ENCODE results near the gene IGF2BP1. TPM values are rescaled to one million over a fixed set of nuclear protein-coding genes. Genes with fewer than 3 reads are reported as not detected.
"Not testable (repeated sequence)": the region's sequence is repeated elsewhere in the genome, so short reads cannot be mapped to it uniquely, and the experiment has no call there.

The IGF2BP1 gene
- total and polyA plus RNA-seq, 12 donors, result under 0.01 to 15.5 (median 0.18) TPM; not detected in 4

GRCh38 chr17:49079840-49080663 is 82.9 kb downstream of the IGF2BP1 start:
- no peak overlapping the region for H3K4me3 ChIP-seq
- no peak for DNase-seq
- 72 to 86% (median 81%) methylated on average over 10 of the region's 10 CpGs for WGBS, 4 donors
- H3K36me3 ChIP-seq (replicated peaks in 1 of 2), result no peaks in the 10 kb centered on the region
- TF ChIP-seq POLR2A (IDR thresholded peaks at IDR 0.05), result no peak
- TF ChIP-seq CTCF (IDR thresholded peaks at IDR 0.05), result no peak
- intact Hi-C loops (cut with DNase I), result no loop called here
- H3K4me1 ChIP-seq (replicated peaks in 1 of 2), result no peaks in the 10 kb centered on the region
- no peaks in the 10 kb centered on the region for H3K27me3 ChIP-seq
- no peak overlapping the region for H3K27ac ChIP-seq
- H3K9me3 ChIP-seq (replicated peaks in 1 of 3), result no peaks in the 10 kb centered on the region

DNA sequence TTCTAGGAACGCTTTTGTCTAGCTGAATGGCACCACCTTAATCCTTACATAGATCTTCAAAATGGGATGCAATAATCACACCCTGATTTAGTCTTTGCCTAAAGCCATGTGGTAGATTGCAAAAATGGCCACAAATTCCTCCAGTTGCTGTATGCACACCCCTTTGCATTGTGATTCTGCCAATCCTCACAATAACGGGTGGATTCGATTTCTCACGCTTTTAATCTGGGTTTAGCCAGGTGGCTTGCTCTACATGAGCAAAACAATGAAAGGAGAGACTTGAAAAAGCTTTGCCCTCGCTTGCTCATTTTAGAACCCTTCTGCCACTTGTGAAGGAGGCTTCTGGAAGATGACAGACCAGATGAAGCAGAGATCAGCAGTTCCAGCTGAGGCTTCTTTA is 85.0 kb downstream of the IGF2BP1 start:
- H3K4me3 ChIP-seq, result no peak overlapping the region
- intact Hi-C loops (cut with DNase I), result no loop called here
- WGBS, 4 donors, result 74 to 88% (median 82%) methylated on average over 5 of the region's 5 CpGs
- no peaks in the 10 kb centered on the region for H3K4me1 ChIP-seq (replicated peaks in 1 of 2)
- no peaks in the 10 kb centered on the region for H3K36me3 ChIP-seq (replicated peaks in 1 of 2)
- TF ChIP-seq CTCF (IDR thresholded peaks at IDR 0.05), result no peak
- TF ChIP-seq POLR2A (IDR thresholded peaks at IDR 0.05), result no peak
- H3K27ac ChIP-seq, result no peak overlapping the region
- no peak for DNase-seq
- no peaks in the 10 kb centered on the region for H3K27me3 ChIP-seq
- no peaks in the 10 kb centered on the region for H3K9me3 ChIP-seq (replicated peaks in 1 of 3)

DNA sequence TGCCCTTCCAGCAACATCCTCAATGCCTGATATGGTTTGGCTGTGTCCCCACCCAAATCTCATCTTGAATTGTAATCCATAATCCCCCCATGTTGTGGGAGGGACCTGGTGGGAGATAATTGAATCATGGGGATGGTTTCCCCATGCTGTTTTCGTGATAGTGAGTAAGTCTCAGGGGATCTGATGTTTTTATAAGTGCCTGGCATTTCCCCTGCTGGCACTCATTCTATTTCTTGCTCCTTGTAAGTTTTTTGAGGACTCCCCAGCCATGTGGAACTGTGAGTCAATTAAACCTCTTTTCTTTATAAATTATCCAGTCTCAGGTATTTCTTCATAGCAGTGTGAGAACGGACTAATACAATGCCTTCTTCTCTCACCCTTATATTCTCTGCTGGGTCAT is 87.9 kb downstream of the IGF2BP1 start:
- H3K4me1 ChIP-seq (replicated peaks in 1 of 2); intact Hi-C loops (cut with DNase I); H3K27ac ChIP-seq; H3K36me3 ChIP-seq (replicated peaks in 1 of 2); H3K4me3 ChIP-seq; H3K9me3 ChIP-seq (replicated peaks in 1 of 3); H3K27me3 ChIP-seq; DNase-seq: not testable (repeated sequence)
- WGBS, 4 donors, result 63 to 76% (median 73%) methylated on average over 2 of the region's 2 CpGs

GRCh38 chr17:49085565-49086315 is 88.6 kb downstream of the IGF2BP1 start:
- Histone ChIP-seq H3K9me3 (replicated peaks in 1 of 3) (no peaks in the 10 kb centered on the region), H3K4me3 (no peak overlapping the region), H3K27me3 (no peaks in the 10 kb centered on the region), H3K36me3 (replicated peaks in 1 of 2) (no peaks in the 10 kb centered on the region), H3K4me1 (replicated peaks in 1 of 2) (no peaks in the 10 kb centered on the region), H3K27ac (no peak overlapping the region)
- intact Hi-C loops (cut with DNase I), result no loop called here
- no peak for DNase-seq
- no peak for TF ChIP-seq POLR2A (IDR thresholded peaks at IDR 0.05)
- TF ChIP-seq CTCF (IDR thresholded peaks at IDR 0.05), result no peak
- 82 to 88% (median 85%) methylated on average over 5 of the region's 5 CpGs for WGBS, 4 donors

All from adrenal gland (tissue), 12 donors.